HUDEP-2 (cell line): ENCODE measurements around the gene IL21R.

Experiments
- DNase-seq, 76 experiments: peaks; one replicate each; lab custom pipeline; 2025; ENCODE audit not compliant: unreplicated experiment in 76 of 76; lab: John Stamatoyannopoulos, UW

The IL21R gene

DNA sequence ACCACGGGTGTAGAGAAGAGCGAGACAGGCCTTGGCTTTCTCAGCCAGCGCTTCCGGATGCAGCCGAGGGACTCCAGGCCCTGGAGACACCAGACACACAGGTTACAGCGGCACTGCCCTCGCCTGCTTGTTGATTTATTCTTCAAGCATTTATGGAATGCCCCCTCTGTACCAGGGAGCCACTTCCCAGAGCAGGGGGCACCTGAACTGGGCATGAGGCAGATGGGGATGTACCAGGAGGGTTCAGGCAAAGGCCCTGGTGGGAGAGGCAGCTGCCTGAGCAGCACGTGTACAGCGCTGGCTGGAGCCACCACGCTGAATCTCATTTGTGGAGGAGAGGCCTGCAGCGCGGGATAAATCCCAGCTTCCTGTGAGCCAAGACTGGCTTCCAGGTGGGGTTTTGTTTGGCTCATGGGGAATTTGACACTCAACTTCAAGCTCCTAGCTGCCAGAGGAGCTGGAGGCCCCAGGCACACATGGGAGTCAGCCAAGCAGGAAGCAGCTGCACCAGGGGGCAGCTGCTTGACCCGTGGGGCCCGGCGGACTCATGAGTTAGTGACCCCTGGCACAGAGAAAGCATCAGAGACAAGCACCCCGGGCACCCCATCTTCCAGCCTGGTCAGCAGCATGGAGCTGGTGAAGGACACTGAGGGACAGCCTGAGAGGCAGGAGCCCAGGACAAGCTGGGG lies 59.7 kb downstream of the IL21R start:
- DNase-seq: no peak

DNA sequence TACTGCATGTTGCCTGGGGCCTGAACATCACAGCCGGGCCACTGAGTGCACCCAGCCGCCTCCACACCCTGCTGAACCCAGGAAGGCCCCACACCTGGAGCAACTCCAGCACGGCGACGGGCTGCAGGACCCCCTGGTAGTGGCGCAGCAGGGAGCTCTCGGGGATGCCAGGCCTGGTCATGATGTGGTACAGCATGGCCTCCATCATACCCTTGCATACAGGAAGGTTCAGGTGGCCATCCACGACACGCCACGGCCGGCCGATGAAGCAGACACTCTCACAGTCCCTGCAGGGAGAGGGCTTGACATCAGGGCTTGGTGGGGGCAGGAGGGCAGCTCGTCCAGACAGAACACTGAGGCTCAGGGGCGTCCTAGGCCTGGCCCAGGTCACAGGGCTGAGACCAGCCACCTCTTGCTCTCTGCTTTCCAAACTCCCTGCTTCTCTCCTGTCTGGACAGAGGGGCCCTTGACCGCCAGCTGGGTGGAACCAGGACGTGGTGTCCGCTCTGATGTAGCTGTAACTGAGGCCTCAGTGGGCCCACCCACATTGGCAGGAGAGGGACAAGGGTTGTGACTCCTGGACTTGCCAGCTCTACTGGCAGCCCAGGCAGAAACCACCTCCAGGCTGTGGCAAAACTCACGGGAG lies 60.3 kb downstream of the IL21R start:
- no peak for DNase-seq

DNA sequence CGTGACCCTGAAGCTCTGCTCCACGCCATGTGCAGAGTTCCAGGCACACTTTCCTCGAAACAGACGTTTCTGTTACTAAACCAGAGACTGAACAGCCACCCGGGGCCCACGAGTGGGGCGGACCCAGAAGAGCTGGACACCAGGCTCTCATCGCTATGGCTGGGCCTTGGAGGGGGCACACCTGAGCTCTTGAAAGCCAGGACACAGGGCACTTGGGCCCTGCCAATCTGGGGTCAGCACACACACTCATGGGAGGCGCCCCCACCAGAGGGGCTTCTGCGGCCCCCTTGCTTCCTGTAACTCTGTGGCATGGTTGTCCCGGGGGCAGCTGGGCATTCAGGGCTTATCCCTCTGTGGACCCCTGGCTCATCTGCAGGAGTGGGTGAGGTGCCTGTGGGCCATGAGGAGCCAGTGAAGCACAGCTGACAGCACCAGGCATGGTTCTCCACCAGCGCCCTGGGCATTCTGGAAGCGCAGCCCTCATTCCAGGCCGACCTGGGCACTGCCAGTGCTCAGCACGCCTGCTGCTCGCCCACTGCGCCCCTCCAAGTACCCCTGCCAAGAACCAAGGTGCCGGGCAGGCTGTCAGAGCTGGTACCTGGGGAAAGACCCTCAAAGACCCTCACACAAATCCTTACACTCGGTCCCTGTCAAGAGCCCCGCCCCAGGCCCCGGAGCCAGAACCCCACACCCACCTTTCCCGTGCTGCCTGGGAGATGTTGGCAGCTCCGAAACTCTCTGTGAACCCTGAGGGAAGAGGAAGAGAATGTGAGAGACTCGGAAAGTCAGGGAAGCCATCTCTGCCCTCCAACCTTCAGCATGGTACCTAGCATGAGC lies 61.1 kb downstream of the IL21R start:
- no peak for DNase-seq

DNA sequence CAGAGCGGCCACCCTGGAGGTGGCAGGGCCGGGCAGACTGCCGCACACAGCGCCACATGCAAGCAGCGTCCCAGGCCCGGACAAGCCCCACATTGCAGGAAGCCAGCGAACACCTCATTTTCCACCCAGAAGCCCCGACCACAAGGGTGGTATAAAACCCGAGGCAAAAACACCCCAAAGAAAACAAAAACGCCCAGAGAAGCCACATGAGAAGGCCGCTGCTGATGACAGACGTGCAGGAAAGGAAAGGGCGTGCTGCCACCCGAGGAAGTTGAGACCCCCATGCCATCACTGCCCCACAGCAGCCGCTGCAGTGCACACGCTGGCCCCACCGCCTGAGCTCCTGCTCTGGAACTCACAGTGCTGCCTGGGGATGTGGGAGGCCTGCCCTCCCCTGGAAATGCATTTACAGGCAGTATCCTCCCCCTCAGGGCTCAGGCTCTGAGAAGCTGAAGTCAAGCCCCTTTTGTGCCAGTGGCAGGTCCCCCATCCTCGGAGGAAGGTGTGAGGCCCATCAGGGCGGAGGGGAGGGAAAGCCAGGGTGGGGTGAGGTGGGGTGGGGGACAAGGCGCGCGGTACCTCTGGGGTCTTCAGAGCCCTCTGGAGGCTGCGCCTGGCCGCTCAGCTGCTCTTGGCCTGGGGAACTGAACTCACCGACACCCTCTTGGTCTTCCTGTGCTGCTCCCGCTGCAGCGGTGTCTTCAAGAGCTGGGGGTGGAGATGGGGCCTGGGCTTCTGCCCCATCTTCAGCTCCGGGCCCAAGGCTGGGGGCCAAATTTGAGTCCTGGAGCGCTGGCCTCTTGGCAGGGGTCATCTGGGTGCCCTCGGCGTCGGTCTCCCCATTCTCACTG lies 62.0 kb downstream of the IL21R start:
- no peak for DNase-seq

DNA sequence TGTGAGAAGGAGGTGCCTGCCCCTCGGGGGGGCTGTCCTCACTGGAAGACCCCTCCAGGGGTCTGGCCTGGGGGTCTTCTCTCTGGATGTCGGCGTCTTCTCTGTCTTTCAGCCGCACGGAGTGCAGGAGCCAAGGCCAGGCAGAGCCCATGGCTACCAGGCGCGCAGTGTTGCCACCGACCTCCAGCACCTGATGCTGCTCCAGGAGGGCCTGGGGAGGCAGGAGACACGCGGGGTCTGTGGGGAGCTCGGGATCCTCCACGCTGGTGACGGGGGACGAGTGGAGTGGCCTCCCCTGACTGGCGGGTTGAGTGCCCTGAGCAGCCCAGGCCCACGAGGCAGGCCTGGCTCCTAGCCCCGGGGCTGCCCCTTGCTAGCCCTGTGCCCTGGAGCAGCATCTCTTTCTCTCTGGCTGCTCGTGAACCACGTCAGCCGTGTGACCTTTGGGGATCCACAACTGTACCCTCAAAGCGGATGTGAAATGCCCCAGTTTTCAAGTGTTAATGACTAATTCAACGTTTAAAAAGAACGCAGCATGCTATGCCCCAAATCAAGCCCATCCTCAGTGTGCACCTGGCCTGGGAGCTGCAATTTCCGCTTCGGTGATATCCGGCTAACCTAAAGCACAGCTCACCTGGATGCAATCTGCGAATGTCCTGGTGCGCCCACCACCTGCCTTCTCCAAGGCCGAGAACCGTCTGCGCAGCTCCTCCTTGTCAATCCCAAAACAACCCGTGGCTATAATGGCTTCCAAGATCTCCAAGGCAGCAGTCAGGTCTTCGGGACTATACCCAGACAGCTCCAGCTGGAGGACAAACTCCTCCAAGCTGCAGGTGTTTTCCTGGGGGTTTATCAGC lies 62.9 kb downstream of the IL21R start:
- no peak for DNase-seq

DNA sequence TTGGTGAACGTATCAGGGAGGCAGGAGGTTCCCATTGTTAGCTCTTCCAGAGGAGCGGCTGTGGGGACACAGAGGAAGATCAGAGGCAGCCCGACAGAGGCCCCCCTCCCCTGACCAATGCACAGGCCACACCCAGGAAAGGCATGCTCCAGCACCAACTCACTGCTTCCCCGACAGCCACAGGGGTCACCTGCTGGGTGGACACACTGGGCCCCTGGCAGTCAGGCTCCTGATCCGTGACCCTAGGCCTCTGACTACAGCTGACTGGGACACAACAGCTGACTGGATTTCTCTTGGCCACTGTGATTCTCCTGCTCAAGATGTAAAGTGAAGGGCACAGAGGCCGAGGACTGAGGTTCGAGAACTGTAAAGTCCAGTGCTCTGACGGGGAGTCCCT lies 63.5 kb downstream of the IL21R start:
- DNase-seq: no peak

DNA sequence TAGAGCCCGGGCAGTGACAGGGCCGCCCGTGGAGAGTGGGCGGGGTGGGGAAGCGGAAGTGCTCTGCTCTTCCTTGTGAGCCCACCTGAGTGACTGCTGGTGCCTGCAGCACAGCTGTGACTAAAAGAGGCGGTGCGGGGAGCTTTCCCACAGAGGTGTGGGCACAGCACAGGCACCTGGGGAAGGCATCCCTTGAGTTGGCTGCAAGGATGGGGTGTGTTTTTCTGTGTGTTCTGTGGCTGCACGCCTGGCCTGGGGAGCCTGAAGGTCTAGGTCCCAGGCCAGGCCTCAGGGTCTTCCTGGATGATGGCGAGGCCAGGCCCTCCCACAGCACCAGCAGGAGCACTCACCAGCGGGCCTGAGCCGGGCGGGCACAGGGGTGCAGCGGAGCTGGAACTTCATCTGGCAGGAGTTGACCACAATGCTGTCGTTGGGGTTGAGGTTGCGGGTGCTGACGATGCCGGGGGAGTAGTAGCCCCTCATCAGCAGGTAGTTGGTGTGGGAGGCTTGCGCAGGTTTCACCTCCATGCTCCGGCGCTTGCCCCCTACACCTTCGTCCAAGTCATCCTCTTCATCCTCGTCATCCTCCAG lies 67.1 kb downstream of the IL21R start:
- no peak for DNase-seq

DNA sequence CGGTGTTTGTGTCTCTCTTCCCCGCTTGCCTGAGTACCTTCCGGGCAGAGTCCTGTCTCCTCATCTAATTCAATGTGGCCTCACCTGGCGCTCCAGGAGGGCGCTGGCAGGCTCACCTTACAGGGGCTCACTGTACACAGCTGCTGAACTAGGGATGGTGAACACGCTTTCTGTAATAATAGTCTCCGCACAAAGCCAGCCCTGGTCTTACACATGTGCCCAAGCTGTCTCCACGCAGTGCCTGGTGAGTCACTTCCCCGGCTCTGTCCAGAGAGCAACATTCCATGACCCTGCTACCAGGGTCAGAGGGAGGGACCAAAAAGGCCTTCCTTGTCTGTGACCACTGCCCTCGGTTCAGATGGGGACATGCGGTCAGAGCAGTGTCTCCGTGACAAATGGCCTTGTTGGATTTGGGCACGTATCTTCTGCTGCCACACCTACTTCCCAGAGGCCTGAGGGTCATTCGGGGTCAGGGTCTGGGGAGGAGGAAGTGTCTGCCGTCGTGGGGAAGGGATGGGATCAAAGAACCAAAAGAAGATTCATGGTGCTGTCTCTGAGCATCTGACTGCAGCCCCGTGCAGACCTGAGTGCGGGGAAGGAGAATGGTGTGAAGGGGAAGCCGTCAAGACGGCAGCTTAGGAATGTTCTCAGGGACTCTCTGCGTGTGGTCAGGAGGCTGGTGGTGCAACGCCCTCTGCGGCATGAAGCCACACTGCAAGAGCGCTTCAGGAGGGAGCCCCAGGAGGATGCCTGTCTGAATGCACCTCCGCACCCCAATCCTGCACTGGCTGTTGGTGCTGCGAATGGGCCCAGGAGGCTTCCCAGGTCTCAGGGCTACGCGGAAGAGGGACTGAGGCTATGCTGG lies 68.8 kb downstream of the IL21R start:
- DNase-seq: no peak

DNA sequence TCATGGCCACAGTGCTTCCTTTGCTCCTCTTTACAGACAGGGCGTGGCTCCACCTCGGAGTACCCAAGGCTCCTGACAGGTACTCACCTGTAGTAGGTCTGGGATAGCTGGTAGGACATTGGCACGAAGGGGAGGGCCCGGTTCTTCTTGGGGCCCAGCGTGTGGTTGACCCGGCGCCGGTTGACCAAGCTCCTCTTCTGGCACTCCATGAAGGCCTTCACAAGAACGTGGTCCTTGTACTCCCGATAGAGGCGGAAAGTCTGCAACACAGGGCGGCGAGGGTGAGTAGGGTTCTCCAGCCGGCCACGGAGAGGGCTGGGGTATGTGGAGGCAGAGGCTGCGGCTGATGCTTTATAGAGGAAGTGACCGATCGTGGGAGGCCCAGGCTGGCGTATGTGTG lies 69.7 kb downstream of the IL21R start:
- no peak for DNase-seq

DNA sequence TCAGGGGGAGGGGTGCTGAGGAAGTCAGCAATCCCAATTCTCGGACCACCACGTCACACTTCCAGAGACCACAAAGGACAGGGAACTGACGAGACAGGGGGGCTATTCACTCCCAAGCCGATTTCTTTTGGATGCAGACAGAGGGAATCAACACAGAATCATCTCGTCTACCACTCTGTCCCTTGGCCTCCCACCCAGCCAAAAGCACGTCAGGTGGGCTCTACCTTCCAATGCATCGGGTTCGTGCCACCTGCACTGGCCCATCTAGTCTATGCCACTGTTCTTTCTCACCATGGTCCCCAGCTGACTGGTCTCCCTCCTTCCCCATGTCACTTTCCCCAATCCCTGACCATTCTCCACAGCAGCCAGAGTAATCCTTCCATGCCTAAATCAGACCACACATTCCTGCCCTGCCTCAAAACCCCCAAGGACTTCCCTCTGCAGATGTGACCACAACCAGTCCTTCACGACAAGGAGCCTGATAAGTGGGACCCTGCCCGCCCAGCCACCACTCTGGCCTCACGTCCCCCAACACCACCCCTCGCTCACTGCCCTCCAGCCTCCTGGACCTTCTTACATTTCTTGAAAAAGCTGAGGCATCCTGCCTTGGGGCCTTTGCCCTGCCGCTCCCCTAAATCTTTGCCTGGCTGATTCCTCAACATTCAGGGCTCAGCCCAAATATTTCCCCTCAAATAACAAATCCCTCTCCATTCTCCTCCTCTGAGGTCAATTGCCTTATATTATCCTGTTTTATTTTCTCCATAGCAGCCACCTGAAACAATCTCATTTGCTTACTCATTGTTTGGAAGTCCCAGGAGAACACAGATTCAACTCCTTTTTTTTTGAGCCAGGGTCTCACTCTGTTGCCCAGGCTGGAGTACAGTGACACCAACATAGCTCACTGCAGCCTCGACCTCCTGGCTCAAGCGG lies 70.4 kb downstream of the IL21R start:
- no peak for DNase-seq

DNA sequence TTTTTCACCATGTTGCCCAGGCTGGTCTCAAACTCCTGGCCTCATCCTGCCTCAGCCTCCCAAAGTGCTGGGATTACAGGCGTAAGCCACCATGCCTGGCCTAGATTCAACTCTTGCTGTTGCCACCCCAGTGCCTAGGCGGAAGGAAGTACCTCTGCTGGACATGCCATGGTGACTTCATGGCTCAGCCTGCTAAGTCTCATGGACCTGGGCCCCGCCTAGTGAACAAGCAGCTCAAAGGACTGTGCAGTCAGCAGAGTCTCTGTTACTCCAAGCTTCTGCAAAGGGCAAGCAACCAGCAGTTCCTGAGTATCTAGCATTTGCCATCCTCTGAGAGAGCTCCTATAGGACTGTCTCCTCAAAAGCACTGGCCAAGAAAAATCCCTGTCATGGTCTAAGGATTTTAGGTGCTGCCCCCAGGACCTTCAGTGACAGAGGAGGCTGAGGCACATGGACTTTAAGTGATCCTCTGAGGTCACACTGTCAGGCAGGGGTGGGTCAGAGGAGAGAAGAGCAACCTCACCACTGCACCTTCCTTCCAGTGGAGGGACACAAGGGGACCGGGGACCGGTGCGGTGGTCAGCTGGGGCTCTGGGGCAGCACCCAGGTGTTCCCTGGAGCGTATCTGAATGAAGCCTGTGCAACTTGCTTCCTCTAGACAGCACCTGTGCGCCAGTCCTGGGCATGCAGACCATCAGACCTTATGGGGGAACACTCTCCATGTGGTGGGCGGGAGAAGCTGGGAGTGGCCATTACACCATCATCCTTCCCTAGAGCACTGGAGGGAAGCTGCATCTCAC lies 71.3 kb downstream of the IL21R start:
- DNase-seq: no peak

DNA sequence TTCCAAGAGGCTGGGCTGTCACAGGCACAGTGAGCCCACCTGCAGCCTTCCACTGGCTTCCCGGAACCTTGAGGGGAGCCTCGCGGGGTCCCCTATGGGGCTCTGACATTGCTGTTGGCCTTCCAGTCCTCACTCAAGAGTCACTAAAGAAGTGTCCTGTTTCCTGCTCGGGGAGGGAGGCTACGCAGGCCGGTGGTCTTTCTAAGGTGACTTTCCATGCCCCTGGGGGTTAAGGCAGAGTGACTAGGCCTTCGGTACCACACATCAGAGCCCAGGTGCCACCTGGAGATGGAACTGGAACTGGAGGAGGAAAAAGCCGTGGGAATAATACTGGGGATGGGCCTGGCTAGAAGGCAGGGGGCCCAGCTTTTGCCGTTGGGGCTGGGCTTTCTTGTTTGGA lies 72.1 kb downstream of the IL21R start:
- DNase-seq: no peak

DNA sequence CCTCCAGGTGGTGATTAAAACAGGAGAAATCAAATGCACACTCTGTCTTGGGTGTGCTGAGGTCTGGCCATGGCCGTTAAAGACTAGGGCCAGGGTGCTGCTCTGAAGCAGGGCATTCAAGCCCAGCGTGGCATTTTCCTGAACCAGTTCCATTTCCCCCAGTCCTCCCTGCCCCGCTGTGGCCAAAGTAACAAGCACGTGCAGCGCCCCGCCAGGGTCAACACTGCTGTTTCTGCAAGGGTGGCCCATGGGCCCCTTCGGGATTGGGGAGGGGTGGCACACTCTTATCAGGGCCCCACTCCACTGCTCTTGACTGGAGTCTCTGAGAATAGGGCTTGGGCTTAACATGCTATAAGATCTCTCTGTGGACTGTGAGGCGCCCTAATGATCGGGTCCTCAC lies 72.9 kb downstream of the IL21R start:
- no peak for DNase-seq

DNA sequence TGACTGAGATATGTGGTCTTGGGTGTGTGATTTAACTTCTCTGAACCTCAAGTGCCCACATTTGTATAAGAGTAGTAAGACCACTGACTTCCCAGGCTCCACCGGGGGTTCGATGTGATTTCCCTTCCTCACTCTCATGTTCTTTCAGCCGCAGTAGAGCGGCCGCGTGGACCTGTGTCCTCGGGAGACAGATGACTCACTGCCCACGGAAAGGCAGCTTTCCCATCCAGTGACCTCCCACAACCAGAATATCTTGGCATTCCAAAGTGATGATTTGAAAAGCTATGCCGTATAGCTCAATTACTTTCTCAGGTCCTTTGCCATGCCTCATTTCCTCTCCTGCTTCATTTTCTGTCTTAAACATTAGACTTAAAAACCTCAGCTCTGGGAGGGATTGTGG lies 73.6 kb downstream of the IL21R start:
- DNase-seq: no peak

DNA sequence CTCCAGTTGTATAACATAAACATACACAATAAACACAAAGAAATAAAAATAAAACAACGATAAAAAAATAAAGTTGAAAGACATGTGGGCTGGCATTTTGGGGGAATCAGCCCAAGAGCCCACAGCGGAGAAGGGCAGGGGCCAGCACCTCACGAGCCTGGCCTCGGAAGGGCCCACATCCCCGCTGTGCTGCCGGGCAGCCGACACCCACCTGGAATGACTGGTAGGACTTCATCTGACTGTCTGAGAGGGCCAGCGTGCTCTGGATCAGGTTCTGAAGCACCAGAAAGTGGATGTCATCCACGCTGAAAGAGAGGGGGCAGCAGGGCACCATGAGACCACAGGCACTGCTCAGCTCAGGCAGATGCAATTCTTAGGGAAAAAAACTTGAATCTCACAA lies 74.3 kb downstream of the IL21R start:
- no peak for DNase-seq

DNA sequence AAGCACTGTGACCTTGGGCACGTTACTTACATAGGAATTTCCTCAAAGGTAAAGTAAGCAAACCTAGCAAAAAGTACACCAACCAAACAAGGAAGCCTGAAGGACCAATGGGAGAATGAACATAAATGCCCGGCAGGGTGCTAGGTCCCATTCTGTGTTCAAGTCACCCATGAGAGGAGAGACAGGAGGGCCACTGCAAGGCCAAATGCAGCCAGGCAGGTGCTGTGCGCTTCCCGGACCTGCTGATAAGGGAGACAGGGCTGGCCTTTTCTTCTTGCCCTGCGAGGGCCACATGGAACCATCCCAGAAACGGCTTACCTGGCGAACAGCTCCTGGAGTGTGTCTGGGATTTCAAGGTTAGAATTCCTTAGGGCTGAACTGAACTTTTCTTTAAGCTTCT lies 78.8 kb downstream of the IL21R start:
- DNase-seq: no peak
